Mesothelial cell of epicardium (in vitro differentiated cells): ENCODE measurements around the gene BMF. TPM values are rescaled to one million over a fixed set of nuclear protein-coding genes. Genes with fewer than 3 reads are reported as not detected.

Experiments
- DNase-seq, 2 experiments: peaks; one replicate each; pipeline ENCODE4 v3.0.0; 2021; ENCODE audit warnings: low spot score in 2 of 2; ENCODE audit not compliant: unreplicated experiment in 2 of 2
- H3K27ac Mint-ChIP-seq: 2 replicates; pipeline ENCODE4 v1.8.0; 2021; ENCODE audit warnings: mixed read lengths
- H3K27me3 Mint-ChIP-seq: 2 replicates; pipeline ENCODE4 v1.8.0; 2021; ENCODE audit warnings: low read depth, mixed read lengths
- H3K36me3 Mint-ChIP-seq: 2 replicates; pipeline ENCODE4 v1.8.0; 2021; ENCODE audit warnings: mixed read lengths
- H3K4me1 Mint-ChIP-seq: 2 replicates; pipeline ENCODE4 v1.8.0; 2021; ENCODE audit warnings: mixed read lengths
- H3K4me3 Mint-ChIP-seq: 2 replicates; pipeline ENCODE4 v1.8.0; 2021; ENCODE audit warnings: mild to moderate bottlenecking, moderate library complexity, mixed read lengths
- H3K9me3 Mint-ChIP-seq: 2 replicates; pipeline ENCODE4 v1.8.0; 2021; ENCODE audit warnings: mixed read lengths
- CTCF ChIP-seq: fragments of 200-600 bp; sonication (generic); IDR thresholded peaks from one replicate; pipeline ENCODE4 v1.5.0; 2021; ENCODE audit warnings: antibody characterized with exemption; ENCODE audit not compliant: unreplicated experiment
- total RNA-seq: library from RNA; stranded (reverse); gene quantifications from 3 replicates; pipeline ENCODE4 v1.2.1, GENCODE V29; 2021

BMF gene
- total RNA-seq, 1 donor from 2014 or later, result 97.0 TPM

GRCh38 chr15:40100123-40100946 is 8.3 kb downstream of the BMF start:
- DNase-seq, result no peak
- no peak for TF ChIP-seq CTCF
- Mint-ChIP-seq H3K36me3 (peaks cover 6% of the 10 kb centered on the region), H3K27ac (peak overlapping the region; percentile 97), H3K27me3 (no peaks in the 10 kb centered on the region), H3K9me3 (no peaks in the 10 kb centered on the region), H3K4me3 (no peak overlapping the region), H3K4me1 (peaks cover 90% of the 10 kb centered on the region)

GRCh38 chr15:40098489-40099261 is 10.0 kb downstream of the BMF start:
- Mint-ChIP-seq H3K4me3 (peak overlapping the region; percentile 47), H3K4me1 (peaks cover 85% of the 10 kb centered on the region), H3K27ac (peak overlapping the region; percentile 95), H3K36me3 (peaks cover 12% of the 10 kb centered on the region), H3K9me3 (no peaks in the 10 kb centered on the region), H3K27me3 (no peaks in the 10 kb centered on the region)
- peak in 1 of 2 experiments; percentile 72 for DNase-seq
- no peak for TF ChIP-seq CTCF

- H3K4me1 Mint-ChIP-seq, result peaks cover 87% of the 10 kb centered on the region
- H3K36me3 Mint-ChIP-seq, result peaks cover 14% of the 10 kb centered on the region
- no peak for TF ChIP-seq CTCF
- no peaks in the 10 kb centered on the region for H3K9me3 Mint-ChIP-seq
- H3K27ac Mint-ChIP-seq, result peak overlapping the region; percentile 95
- peak overlapping the region; percentile 47 for H3K4me3 Mint-ChIP-seq
- H3K27me3 Mint-ChIP-seq, result no peaks in the 10 kb centered on the region
- no peak for DNase-seq
These were observed 10.7 kb downstream of the BMF start for GRCh38 chr15:40097968-40098476.

- no peaks in the 10 kb centered on the region for H3K27me3 Mint-ChIP-seq
- H3K9me3 Mint-ChIP-seq, result no peaks in the 10 kb centered on the region
- no peak for TF ChIP-seq CTCF
- no peak overlapping the region for H3K4me3 Mint-ChIP-seq
- peak overlapping the region; percentile 95 for H3K27ac Mint-ChIP-seq
- peaks cover 87% of the 10 kb centered on the region for H3K4me1 Mint-ChIP-seq
- H3K36me3 Mint-ChIP-seq, result peaks cover 14% of the 10 kb centered on the region
- no peak for DNase-seq
These were observed 11.3 kb downstream of the BMF start for GRCh38 chr15:40097096-40097967.
